AG09309 (cell line): ENCODE measurements around the gene XDH.
A peak's percentile ranks its signal among the peaks of the same experiment; 100 is the strongest.

ENCODE experiments used
- DNase-seq: peaks from one replicate; pipeline ENCODE4 v3.0.0-alpha.2; 2010; ENCODE audit warnings: low read depth
- H3K4me3 ChIP-seq: 2 replicates; pipeline ENCODE4 v1.5.1; 2011; ENCODE audit warnings: mild to moderate bottlenecking, low read depth, low read length, moderate library complexity; ENCODE audit not compliant: control insufficient read depth
- CTCF ChIP-seq: IDR thresholded peaks from 2 replicates; pipeline ENCODE4 v1.5.1; 2011; ENCODE audit warnings: mild to moderate bottlenecking, low read depth, low read length, inconsistent platforms; ENCODE audit not compliant: insufficient read depth, control insufficient read depth; ENCODE audit errors: missing control alignments

XDH gene

GRCh38 chr2:31397094-31397493, 17.4 kb downstream of the XDH start:
- TF ChIP-seq CTCF: no peak
- DNase-seq: no peak
- no peak overlapping the region for H3K4me3 ChIP-seq

- no peak for DNase-seq
- H3K4me3 ChIP-seq: no peak overlapping the region
- no peak for TF ChIP-seq CTCF
Measured at GRCh38 chr2:31390324-31390723, 24.2 kb downstream of the XDH start.

- no peak overlapping the region for H3K4me3 ChIP-seq
- DNase-seq: no peak
- TF ChIP-seq CTCF: no peak
Measured at GRCh38 chr2:31388736-31389135, 25.8 kb downstream of the XDH start.

- no peak for DNase-seq
- H3K4me3 ChIP-seq: no peak overlapping the region
- no peak for TF ChIP-seq CTCF
Measured at GRCh38 chr2:31387850-31388249, 26.7 kb downstream of the XDH start.

GRCh38 chr2:31386648-31387047, 27.9 kb downstream of the XDH start:
- DNase-seq: no peak
- TF ChIP-seq CTCF: peak; percentile 15
- no peak overlapping the region for H3K4me3 ChIP-seq

- DNase-seq: no peak
- no peak for TF ChIP-seq CTCF
- no peak overlapping the region for H3K4me3 ChIP-seq
Measured at GRCh38 chr2:31386172-31386571, 28.4 kb downstream of the XDH start.

- no peak for TF ChIP-seq CTCF
- H3K4me3 ChIP-seq: no peak overlapping the region
- peak; percentile 91 for DNase-seq
Measured at GRCh38 chr2:31384771-31385276, 29.7 kb downstream of the XDH start.
